Melanocyte of skin (primary cell): ENCODE results near the gene RNF130. TPM values are rescaled to one million over a fixed set of nuclear protein-coding genes. Genes with fewer than 3 reads are reported as not detected.

ENCODE experiments used
- small RNA-seq, 2 donors: library from RNA; depleted of rRNA; stranded (forward); fragments of <200 nt; gene quantifications; one replicate each; pipeline ENCODE3, GENCODE V24; 2012
- total RNA-seq, 2 donors: library from RNA; depleted of rRNA; stranded (reverse); fragments of >200 nt; gene quantifications; 2 replicates each; pipeline ENCODE4 v1.2.3, GENCODE V29; 2012

Gene RNF130
- total RNA-seq = 10 to 100 TPM; 28.6 to 32.6 TPM

GRCh38 chr5:180071531-180072255 is at the start of gene RNF130:
Gene RNF130 (minus strand): TSS chr5:180071759. CDS start chr5:180071702, 57 bp downstream.

GRCh38 chr5:179907556-179908324 is 163.8 kb downstream of the RNF130 start, which contains the start of gene TBC1D9B:
Gene TBC1D9B (minus strand): TSS chr5:179907897. CDS start chr5:179907821, 76 bp downstream.

Small RNAs within 50 kb of the gene (small RNA-seq; reads per million reads assigned to genes)
- gene MIR340 = 206 to 228 reads per million in 2 donors

Other genes with a start within 250 kb of the RNF130 start
- gene MRNIP, start 212.9 kb downstream of the RNF130 start, total RNA-seq = 1 to 10 TPM; 5.9 to 7.3 TPM
- gene TBC1D9B, start 163.9 kb downstream of the RNF130 start, total RNA-seq = 10 to 100 TPM; 71.6 to 87.6 TPM
- under 1 TPM; 0.34 to 1.00 TPM for gene RASGEF1C, start 137.5 kb upstream of the RNF130 start, total RNA-seq
- 10 to 100 TPM; 16.5 to 24.3 TPM for gene MAPK9, start 220.3 kb upstream of the RNF130 start, total RNA-seq